NCI-H69 (cell line): ENCODE results near the gene BABAM2.
"Not testable (repeated sequence)": the region's sequence is repeated elsewhere in the genome, so short reads cannot be mapped to it uniquely, and the experiment has no call there.

Experiments used
- DNase-seq: peaks from one replicate; lab custom pipeline; 2025; lab: John Stamatoyannopoulos, UW

The BABAM2 gene

GRCh38 chr2:28331797-28332196 lies 441.3 kb downstream of the BABAM2 start:
- DNase-seq, result not testable (repeated sequence)

- DNase-seq, result no peak
These were observed 442.2 kb downstream of the BABAM2 start for GRCh38 chr2:28332696-28333095.

- no peak for DNase-seq
These were observed 443.3 kb downstream of the BABAM2 start for GRCh38 chr2:28333606-28334526.

- no peak for DNase-seq
These were observed 444.0 kb downstream of the BABAM2 start for GRCh38 chr2:28334527-28334894.

GRCh38 chr2:28335265-28335664 lies 444.7 kb downstream of the BABAM2 start:
- DNase-seq, result not testable (repeated sequence)

- no peak for DNase-seq
These were observed 445.1 kb downstream of the BABAM2 start for GRCh38 chr2:28335666-28336065.

GRCh38 chr2:28336264-28336980 lies 445.9 kb downstream of the BABAM2 start:
- no peak for DNase-seq

GRCh38 chr2:28336982-28337627 lies 446.6 kb downstream of the BABAM2 start:
- DNase-seq, result no peak

GRCh38 chr2:28338046-28338817 lies 447.7 kb downstream of the BABAM2 start:
- no peak for DNase-seq

- DNase-seq, result no peak
These were observed 448.3 kb downstream of the BABAM2 start for GRCh38 chr2:28338831-28339321.

GRCh38 chr2:28339516-28340175 lies 449.1 kb downstream of the BABAM2 start:
- no peak for DNase-seq

GRCh38 chr2:28340312-28341202 lies 450.0 kb downstream of the BABAM2 start:
- DNase-seq, result no peak

GRCh38 chr2:28341208-28341891 lies 450.8 kb downstream of the BABAM2 start:
- DNase-seq, result peak; percentile 21

GRCh38 chr2:28342081-28342967 lies 451.8 kb downstream of the BABAM2 start:
- DNase-seq, result no peak

GRCh38 chr2:28343184-28343942 lies 452.8 kb downstream of the BABAM2 start:
- no peak for DNase-seq

GRCh38 chr2:28343971-28344715 lies 453.6 kb downstream of the BABAM2 start:
- DNase-seq, result no peak
